HG03565 (cell line): ENCODE measurements around the gene GDF10.

Experiments used
- ATAC-seq: cut with Tn5 transposase; IDR thresholded peaks from one replicate; pipeline ENCODE4 v1.9.1; 2021; ENCODE audit warnings: mild to moderate bottlenecking, moderate library complexity; ENCODE audit not compliant: unreplicated experiment

Gene GDF10, protein sequence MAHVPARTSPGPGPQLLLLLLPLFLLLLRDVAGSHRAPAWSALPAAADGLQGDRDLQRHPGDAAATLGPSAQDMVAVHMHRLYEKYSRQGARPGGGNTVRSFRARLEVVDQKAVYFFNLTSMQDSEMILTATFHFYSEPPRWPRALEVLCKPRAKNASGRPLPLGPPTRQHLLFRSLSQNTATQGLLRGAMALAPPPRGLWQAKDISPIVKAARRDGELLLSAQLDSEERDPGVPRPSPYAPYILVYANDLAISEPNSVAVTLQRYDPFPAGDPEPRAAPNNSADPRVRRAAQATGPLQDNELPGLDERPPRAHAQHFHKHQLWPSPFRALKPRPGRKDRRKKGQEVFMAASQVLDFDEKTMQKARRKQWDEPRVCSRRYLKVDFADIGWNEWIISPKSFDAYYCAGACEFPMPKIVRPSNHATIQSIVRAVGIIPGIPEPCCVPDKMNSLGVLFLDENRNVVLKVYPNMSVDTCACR

DNA sequence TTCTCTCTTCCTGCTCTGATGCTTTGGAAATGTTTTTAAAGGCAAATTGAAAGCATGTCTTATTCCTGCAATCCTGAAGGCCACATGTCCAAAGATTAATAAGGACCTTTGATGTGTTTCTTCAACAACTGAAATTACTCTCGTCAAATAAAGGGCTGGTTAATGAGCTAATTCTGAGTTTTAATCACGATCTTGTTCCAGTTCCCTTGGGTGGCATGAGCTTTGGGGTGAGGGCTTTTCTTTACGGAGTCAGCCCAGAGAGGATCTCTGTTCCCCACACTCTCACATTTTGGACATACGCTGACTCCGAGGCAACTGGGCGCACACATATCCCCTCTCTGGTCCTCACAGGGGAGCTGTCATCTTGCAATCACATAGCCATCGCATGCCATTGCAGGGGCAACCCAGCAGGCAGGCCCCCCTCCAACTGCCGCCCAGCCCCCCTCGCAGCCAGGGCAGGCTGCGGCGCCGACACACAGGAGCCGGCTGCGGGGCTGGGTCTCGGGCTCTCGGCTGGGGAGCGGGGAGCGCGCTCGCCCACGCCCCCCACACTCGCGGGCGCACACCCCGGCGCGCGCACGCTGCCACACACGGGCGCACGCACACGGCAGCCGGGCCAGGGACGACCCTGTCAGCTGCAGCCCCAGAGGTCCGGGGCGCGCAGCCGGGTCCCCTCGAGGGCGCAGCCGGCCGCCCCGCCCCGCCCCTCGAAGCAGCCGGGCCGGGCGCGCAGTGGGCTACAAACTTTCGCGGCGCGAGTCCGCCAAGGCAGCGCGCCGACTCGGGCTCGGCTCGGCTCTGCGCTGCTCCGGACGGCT lies at the start of gene GDF10:
Gene GDF10 (plus strand): TSS at position 587 of the 818 bp plus-strand sequence. CDS start 455 bp downstream, outside the sequence.
- no peak for ATAC-seq

DNA sequence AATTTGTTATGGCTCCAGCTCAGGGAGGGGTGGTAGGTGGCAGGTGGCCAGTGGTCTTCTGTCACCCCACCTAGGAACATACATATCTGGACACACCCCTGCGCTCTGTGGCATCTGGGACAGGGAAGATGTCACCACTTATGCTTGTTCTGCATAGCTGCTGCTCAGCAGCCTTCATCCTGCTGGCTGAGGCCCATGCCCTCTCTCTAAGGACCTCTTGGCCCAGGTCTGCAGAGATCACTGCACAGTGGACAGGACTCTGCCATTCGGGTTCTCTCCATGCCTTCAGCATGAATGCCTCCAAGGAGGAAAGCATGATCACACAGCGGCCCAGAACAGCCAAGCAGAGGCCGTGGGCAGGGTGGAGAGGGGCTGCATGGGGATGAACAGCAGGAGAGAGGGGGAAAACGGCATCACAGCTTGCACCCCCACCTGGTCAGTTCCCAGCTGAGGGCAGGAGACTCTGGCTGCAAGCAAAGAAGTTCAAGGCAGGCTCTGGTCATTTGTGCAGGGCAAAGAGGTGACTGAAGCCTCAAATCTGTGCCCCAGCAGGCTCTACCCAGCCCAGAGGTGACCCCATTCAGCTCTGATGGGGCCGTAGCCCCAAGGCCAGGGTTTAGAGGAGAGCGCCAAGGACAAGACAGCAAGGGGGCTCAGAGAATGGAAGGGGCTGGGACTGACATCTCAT lies 47.8 kb upstream of the GDF10 start:
- ATAC-seq, result no peak

DNA sequence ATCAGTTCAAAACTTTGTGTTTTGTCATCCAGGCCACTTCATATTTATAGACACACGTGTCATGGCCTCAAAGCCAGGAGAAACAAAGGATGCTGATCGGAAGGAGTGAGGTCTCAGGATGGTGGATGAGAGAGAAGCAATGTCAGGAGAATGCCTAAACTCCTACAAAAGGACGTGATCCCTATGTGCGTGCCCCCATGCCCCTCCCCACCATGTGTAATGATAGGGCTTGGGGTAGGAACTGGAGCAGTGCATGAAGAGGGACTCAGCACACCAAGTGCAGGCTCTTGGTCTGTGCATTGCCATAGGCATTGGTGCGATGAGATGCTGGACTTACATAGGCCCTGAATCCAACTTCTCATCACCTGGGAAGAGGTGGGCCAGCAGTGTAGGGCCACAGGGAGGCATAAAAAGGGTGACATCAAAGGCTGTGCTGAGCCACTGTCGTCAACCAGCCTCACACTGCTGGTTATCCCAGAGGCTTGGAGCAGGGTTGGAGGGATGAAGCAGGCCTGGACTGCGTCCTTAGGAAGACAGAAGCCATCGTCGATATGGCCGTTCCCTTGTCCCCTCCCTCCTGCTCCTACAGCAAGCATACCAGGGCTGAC lies 46.9 kb upstream of the GDF10 start:
- ATAC-seq, result no peak

- ATAC-seq, result no peak
These were observed 46.2 kb upstream of the GDF10 start for GRCh38 chr10:47253651-47254375.

DNA sequence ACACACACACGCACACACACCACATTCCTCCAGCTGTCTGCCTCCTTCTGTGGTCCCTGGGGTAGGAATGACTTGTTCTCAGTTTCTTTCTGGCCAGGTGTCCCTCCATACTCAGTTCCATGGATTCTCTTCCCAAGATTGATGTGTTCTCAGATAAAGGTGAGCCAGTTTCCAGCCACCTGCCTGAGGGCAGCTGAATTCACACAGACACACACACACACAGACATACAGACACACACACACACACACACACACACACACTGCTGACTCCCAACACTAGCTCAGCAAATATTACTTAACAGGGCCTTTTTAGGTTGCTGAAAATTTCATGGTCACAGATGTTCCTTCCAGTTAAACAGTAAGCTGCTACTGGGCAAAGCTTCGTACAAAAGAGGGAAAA lies 45.4 kb upstream of the GDF10 start:
- no peak for ATAC-seq

DNA sequence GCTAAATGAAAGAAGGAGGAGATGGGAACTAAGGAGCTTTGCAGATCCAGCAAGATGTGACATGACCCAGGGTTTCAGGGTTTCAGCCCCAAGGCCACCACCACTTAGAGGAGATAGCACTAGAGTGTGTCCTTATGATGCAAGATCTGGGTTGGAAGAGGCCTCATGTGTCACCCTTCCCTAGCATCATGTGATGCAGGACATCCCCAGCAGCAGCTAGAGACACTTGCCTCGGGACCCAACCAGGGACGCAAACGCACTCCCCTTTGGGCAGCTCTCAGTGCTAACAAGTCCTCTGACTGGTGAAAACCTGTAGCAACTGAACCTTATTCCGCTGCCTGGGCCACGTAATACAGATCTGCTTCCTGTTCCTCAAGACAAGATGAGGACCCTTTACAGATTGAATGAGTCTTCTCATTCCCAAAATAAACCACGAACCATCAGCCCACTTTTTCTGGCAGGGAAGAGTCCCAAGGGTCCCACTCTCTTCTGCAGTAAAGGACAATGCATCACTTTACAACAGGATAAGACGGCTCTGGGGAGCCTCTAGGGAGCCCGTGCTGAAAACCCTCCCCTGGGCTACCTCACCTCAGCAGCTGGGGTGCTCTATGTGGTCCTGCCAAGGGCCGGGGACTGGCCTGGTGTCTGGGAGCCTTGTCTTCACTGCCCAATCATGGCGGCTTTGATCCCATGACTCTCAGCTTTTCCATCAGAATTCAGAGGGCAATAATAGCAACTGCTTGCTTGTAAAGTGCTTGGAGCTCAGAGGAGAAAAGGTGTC lies 44.8 kb upstream of the GDF10 start:
- ATAC-seq, result no peak

DNA sequence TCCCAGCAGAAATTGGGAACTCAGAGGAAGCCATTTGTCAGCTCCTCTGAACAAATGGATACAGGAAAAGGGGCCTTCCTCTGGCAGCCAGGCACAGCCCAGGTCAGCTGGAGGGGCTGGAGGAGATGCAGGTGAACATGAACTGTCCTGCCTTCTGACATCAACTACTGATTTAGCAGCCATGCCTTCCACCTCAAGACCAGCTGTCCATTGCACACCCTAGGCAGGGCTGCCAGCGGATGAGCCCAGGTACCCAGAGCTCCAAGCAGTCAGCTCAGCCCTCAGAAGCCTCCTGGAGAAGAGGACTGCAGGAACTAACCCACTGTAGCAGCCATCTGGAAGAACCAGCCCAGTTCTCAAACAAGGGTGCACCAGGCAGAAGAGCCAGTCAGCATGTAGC lies 44.1 kb upstream of the GDF10 start:
- ATAC-seq, result no peak

GRCh38 chr10:47256751-47257336 lies 43.2 kb upstream of the GDF10 start:
- ATAC-seq, result no peak

DNA sequence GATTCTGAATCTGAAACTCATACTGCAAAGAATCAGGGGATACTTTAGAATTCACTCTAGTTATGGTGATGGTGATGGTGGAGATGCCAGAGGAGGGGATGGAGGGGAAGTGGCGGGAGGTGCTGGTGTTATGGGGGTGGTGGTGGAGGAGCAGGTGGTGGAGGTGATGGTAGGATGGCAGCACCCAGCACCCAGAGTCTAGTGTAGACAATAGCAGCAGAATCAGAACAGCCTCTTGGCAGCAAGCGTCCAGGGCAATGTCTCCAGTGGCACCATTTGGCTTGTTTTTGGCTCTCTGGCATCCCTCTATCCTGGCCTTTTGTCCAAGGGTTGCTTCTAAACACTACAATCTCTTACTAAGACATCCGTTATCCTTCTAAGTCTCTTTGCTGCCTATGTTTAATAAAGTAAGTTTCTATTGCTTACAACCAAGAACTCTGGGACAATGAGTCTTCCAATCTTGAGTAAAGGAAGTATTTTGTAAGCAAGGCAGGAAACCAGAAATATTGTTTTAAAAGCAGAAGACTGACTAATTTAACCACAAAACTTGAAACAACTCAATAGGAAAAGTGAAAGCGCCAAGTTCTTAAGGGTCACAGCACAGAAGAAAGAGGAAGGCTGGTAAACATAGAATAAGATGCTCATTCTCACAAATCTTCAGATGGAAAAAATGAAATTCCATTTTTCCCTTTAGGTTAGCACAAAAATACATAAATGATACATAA lies 42.4 kb upstream of the GDF10 start:
- ATAC-seq, result no peak

DNA sequence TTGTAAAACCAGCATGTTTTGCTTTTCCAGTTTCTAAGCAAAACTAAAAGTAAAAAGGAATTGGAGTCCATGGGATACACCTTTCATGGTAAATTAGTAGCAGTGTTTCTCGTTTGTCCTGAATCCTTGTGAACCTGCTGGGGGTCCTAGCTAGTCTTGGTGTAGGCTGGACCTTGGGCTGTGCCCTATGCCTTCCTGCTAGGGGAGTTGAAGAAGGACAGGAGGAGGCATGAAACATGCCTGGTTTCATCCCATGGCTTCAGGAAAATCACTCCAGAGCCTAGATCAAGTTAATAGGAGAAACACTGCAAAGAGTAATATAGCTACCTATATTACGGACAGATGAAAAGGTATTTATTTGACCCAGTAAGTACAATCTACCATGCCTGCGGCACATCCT lies 41.1 kb upstream of the GDF10 start:
- no peak for ATAC-seq

- ATAC-seq, result no peak
These were observed 40.5 kb upstream of the GDF10 start for GRCh38 chr10:47259466-47259865.

GRCh38 chr10:47260505-47261111 lies 39.4 kb upstream of the GDF10 start:
- ATAC-seq, result no peak

GRCh38 chr10:47261121-47261520 lies 38.9 kb upstream of the GDF10 start:
- peak; percentile 97 for ATAC-seq

DNA sequence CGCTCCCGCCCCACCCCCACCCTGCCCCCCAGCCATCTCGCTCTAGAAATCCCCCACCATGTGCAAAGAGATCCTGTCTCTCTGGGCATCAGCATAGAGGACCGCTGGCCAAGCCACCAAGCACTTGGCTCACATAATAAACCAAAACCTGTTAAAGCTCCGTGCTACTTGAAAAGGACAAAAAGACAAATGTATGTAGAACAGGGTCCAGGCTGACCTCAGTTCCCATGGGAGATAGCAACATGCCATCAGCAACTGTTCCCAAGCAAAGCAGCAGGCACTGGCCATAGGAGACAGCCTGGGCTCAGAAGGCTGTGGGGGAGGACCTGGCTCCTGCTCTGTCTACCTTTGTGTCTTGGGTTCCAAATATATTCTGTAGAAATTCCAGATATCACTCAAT lies 38.4 kb upstream of the GDF10 start:
- ATAC-seq, result no peak

GRCh38 chr10:47262606-47263533 lies 37.1 kb upstream of the GDF10 start:
- no peak for ATAC-seq

- ATAC-seq, result no peak
These were observed 35.2 kb upstream of the GDF10 start for GRCh38 chr10:47264797-47265281.

DNA sequence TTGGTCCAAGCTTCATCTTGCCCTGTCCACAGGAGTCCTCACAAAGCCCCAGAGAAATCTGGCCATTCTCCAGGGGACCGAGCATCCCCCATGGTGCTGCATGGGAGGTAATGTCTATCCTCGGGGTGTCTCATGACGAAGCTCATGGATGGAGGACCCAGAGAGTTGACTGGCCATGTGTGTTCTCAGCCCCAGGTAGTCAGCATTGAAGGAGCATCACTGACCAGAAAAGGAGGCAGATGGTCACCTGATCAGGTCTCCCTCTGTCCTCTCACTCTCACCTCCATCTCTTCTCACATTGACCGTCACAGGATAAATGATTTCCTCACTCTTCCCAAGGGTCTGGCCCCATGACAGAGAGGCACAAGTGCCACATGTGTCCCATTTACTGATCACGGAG lies 33.4 kb upstream of the GDF10 start:
- ATAC-seq, result no peak
